Naive thymus-derived CD8-positive, alpha-beta T cell (primary cell): ENCODE data around the gene FHIP2A. TPM values are rescaled to one million over a fixed set of nuclear protein-coding genes. Genes with fewer than 3 reads are reported as not detected.

ENCODE experiments used
- ATAC-seq, 2 donors: fragments of 150-1000 bp; cut with Tn5 transposase in 1 of 2; sonication (Bioruptor Pico), chemical (Tn5 transposase) in 1 of 2; 1 replicate in 1 of 2; 2 replicates in 1 of 2; pipeline ENCODE4 v1.10.0; 2021; ENCODE audit warnings: mild to moderate bottlenecking in 2 of 2, moderate library complexity in 2 of 2
- POLR2A ChIA-PET: fragments of 350-600 bp; sonication (Branson Sonifier 250); formaldehyde crosslinking; loops from one replicate; lab custom pipeline; 2021; ENCODE audit warnings: antibody characterized with exemption; lab: Charles Lee
- DNase-seq, 10 donors: peaks; one replicate each; pipeline versions ENCODE4 v3.0.0 to v3.0.0-alpha.2; 2020 to 2022
- H3K27ac Mint-ChIP-seq, 10 donors: one replicate each; pipeline ENCODE4 v1.8.0; 2020 to 2022; ENCODE audit warnings: mild to moderate bottlenecking in 10 of 10, mixed read lengths in 10 of 10, moderate library complexity in 4 of 10, inconsistent platforms in 1 of 10
- H3K27me3 Mint-ChIP-seq, 5 donors: one replicate each; pipeline ENCODE4 v1.8.0; 2021 to 2022; ENCODE audit warnings: mixed read lengths in 5 of 5
- H3K36me3 Mint-ChIP-seq, 3 donors: one replicate each; pipeline ENCODE4 v1.8.0; 2020 to 2022; ENCODE audit warnings: mixed read lengths in 3 of 3, mild to moderate bottlenecking in 2 of 3, inconsistent platforms in 1 of 3
- H3K4me1 Mint-ChIP-seq, 4 donors: one replicate each; pipeline ENCODE4 v1.8.0; 2021 to 2022; ENCODE audit warnings: mixed read lengths in 4 of 4
- H3K4me3 Mint-ChIP-seq, 10 donors: one replicate each; pipeline ENCODE4 v1.8.0; 2020 to 2022; ENCODE audit warnings: mild to moderate bottlenecking in 10 of 10, mixed read lengths in 10 of 10, moderate library complexity in 6 of 10, inconsistent platforms in 1 of 10
- H3K9me3 Mint-ChIP-seq, 9 donors: one replicate each; pipeline ENCODE4 v1.8.0; 2020 to 2022; ENCODE audit warnings: mixed read lengths in 9 of 9, mild to moderate bottlenecking in 3 of 9, inconsistent platforms in 1 of 9, moderate library complexity in 1 of 9
- polyA plus RNA-seq, 3 donors: library from polyadenylated mRNA; unstranded; fragments of 300-500 nt; fragmentation: Illumina TruSeq; gene quantifications; one replicate each; pipeline ENCODE4 v1.2.3, GENCODE V29; 2021
- total RNA-seq, 8 experiments: library from RNA in 2 of 8; stranded (reverse) in 2 of 8; gene quantifications; one replicate each; pipeline ENCODE4 v1.2.3 and lab custom pipeline; 2021 to 2026

Gene FHIP2A
- total and polyA plus RNA-seq, 5 experiments from 2014 or later, result 4.9 to 25.1 (median 7.6) TPM

DNA sequence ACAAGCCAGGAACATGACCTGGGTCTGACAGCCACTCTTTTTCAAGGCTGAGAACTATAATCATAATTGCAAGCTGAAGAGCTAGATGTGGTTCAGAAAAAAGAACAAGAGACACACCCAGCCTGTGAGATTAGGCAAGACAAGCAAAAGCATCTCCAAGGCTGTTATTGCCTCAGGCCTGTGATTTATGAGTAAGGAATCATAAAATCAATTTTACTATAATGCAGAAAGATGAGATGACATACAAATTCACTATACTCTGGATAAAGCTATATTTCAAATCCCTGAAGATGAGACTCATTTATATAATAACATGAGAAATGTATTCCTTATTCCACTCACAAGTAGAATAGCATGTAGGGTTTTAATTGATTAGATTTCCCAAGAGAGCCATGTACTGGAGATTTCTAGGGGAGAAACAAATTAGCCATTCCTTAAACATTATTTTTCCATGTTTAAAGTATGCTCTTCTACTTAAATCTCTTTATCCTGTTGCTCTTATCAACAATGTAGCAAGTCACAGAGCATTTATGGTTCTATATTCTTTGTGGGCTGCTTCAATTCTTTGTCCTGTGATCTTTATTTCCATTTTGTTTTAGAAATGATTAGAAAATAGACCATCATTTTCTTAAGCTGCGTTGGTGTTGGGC lies 47.4 kb downstream of the FHIP2A start:
- Mint-ChIP-seq H3K4me3 (no peak overlapping the region), H3K9me3 (no peaks in the 10 kb centered on the region), H3K36me3 (peaks cover 5 to 19% (median 12%) of the 10 kb centered on the region in 3 donors), H3K27me3 (peaks cover 13 to 31% (median 14%) of the 10 kb centered on the region in 5 donors), H3K4me1 (no peaks in the 10 kb centered on the region), H3K27ac (no peak overlapping the region)
- no peak for ATAC-seq
- POLR2A ChIA-PET, result no interaction called here
- DNase-seq, result no peak

DNA sequence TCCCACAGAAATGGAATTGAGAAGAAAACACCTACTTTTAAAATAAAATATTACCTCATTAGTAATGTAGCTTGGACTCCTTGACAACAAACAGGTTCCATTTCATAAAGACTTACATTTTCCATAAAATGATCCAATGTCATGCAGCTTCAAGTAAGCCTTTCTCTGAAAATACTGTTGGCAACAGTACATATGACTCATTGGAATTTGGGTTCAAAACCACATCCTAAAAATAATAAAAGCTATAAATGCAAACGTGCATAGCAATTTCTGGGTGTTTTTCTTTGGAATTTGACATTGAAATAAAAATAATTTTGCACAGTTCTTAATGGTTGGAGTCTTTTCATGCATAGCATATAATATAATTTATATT lies 47.9 kb downstream of the FHIP2A start:
- no peaks in the 10 kb centered on the region for H3K9me3 Mint-ChIP-seq
- no peaks in the 10 kb centered on the region for H3K4me1 Mint-ChIP-seq
- no peak overlapping the region for H3K27ac Mint-ChIP-seq
- POLR2A ChIA-PET, result no interaction called here
- H3K36me3 Mint-ChIP-seq, result peaks cover 2 to 15% (median 9%) of the 10 kb centered on the region in 3 donors
- ATAC-seq (no peak), DNase-seq (no peak)
- peaks cover 15 to 35% (median 15%) of the 10 kb centered on the region in 5 donors for H3K27me3 Mint-ChIP-seq
- no peak overlapping the region for H3K4me3 Mint-ChIP-seq

DNA sequence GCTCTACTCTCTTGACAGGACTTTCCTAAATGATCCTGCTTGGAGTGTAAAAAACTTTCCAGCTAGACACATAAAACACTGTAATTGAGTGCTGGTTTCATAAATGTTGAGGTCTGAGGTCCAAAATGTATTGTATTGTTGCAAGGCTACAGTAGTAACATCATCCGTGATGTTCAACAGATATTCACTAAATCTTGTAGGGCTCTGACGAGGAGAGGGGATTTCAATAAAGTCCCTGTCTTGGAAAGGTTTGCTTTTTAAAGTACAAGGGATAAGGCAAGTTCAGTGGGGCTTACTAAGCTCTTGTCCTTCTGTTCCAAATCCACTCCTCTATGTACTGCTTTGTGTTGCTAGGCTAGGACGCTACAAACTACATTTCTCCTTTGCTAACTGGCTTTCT lies 48.9 kb downstream of the FHIP2A start:
- DNase-seq (no peak), ATAC-seq (no peak)

DNA sequence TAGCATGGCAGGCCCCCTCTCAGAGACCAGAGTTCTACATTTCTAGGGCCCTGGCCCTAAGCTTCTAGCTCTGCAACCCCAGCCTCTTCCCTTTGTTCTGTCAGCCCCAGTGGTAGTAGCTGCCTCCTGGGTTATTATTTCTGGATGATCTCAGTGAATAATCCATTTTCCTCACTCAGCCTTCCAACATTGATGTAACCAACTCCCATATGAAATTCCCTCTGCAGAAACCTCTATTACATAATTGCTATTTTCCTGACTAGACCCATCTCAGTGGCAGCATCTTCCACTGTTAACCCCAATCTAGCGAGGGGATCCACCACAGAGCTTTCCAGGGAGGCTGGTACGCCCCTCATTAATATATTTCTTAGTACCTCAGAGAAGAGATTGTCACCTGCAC lies 49.8 kb downstream of the FHIP2A start:
- peaks cover 0 to 2% (median 2%) of the 10 kb centered on the region in 3 donors for H3K36me3 Mint-ChIP-seq
- H3K9me3 Mint-ChIP-seq, result peaks cover 0 to 1% (median 0%) of the 10 kb centered on the region in 9 donors
- H3K27me3 Mint-ChIP-seq, result peaks cover 22 to 54% (median 30%) of the 10 kb centered on the region in 5 donors
- POLR2A ChIA-PET, result no interaction called here
- H3K27ac Mint-ChIP-seq, result no peak overlapping the region
- H3K4me3 Mint-ChIP-seq, result no peak overlapping the region
- ATAC-seq, result no peak
- H3K4me1 Mint-ChIP-seq, result peaks cover 3 to 8% (median 7%) of the 10 kb centered on the region in 4 donors
- DNase-seq, result no peak

More for the DNA sequence above, 48.9 kb downstream of the FHIP2A start:
- peaks cover 18 to 45% (median 22%) of the 10 kb centered on the region in 5 donors for H3K27me3 Mint-ChIP-seq
- H3K36me3 Mint-ChIP-seq, result peaks cover 0 to 8% (median 5%) of the 10 kb centered on the region in 3 donors
- no peak overlapping the region for H3K27ac Mint-ChIP-seq
- peaks cover 3 to 8% (median 5%) of the 10 kb centered on the region in 4 donors for H3K4me1 Mint-ChIP-seq
- POLR2A ChIA-PET, result no interaction called here
- no peaks in the 10 kb centered on the region for H3K9me3 Mint-ChIP-seq
- no peak overlapping the region for H3K4me3 Mint-ChIP-seq

Other genes starting within 250 kb of the FHIP2A start
- 100 to 1,000 TPM; 423 to 430 TPM for gene ABLIM1, start 163.5 kb upstream of the FHIP2A start, total RNA-seq
- 100 to 1,000 TPM; 267 to 388 (median 387) TPM for gene ABLIM1, start 163.5 kb upstream of the FHIP2A start, polyA plus RNA-seq
- gene TRUB1, start 116.4 kb downstream of the FHIP2A start, total RNA-seq, result 10 to 100 TPM; 12.3 to 12.9 TPM
- gene TRUB1, start 116.4 kb downstream of the FHIP2A start, polyA plus RNA-seq, result 10 to 100 TPM in 1 of 3 donors, 1 to 10 TPM in 2; 9.2 to 11.5 (median 9.7) TPM